CD4-positive, alpha-beta T cell treated with Interleukin-4 for 1 hour (primary cell): ENCODE results near the gene LMO7.

Experiments
- DNase-seq, 2 donors: peaks; one replicate each; pipeline ENCODE4 v3.0.0-alpha.2; 2020 to 2022

Gene LMO7

GRCh38 chr13:75811361-75811760 is 175.2 kb downstream of the LMO7 start:
- DNase-seq, result no peak

- no peak for DNase-seq
These were observed 175.7 kb downstream of the LMO7 start for GRCh38 chr13:75811841-75812240.

- DNase-seq, result no peak
These were observed 176.6 kb downstream of the LMO7 start for GRCh38 chr13:75812751-75813181.

GRCh38 chr13:75813323-75813722 is 177.2 kb downstream of the LMO7 start:
- DNase-seq, result no peak

GRCh38 chr13:75818179-75818967 is 182.2 kb downstream of the LMO7 start:
- no peak for DNase-seq

- DNase-seq, result no peak
These were observed 182.8 kb downstream of the LMO7 start for GRCh38 chr13:75818968-75819225.

GRCh38 chr13:75825161-75825560 is 189.0 kb downstream of the LMO7 start:
- DNase-seq, result no peak

GRCh38 chr13:75825594-75825993 is 189.5 kb downstream of the LMO7 start:
- no peak for DNase-seq

GRCh38 chr13:75826391-75826790 is 190.3 kb downstream of the LMO7 start:
- no peak for DNase-seq

- no peak for DNase-seq
These were observed 193.7 kb downstream of the LMO7 start for GRCh38 chr13:75829830-75830229.

GRCh38 chr13:75830842-75831241 is 194.7 kb downstream of the LMO7 start:
- no peak for DNase-seq

GRCh38 chr13:75831389-75831788 is 195.3 kb downstream of the LMO7 start:
- DNase-seq, result no peak

GRCh38 chr13:75832812-75833211 is 196.7 kb downstream of the LMO7 start:
- DNase-seq, result no peak

- DNase-seq, result no peak
These were observed 200.3 kb downstream of the LMO7 start for GRCh38 chr13:75836441-75836840.

- DNase-seq, result no peak
These were observed 202.4 kb downstream of the LMO7 start for GRCh38 chr13:75838366-75839005.

GRCh38 chr13:75839406-75839805 is 203.3 kb downstream of the LMO7 start:
- DNase-seq, result no peak

GRCh38 chr13:75841905-75842304 is 205.8 kb downstream of the LMO7 start:
- no peak for DNase-seq

GRCh38 chr13:75843074-75843473 is 206.9 kb downstream of the LMO7 start:
- no peak for DNase-seq

GRCh38 chr13:75843991-75844390 is 207.9 kb downstream of the LMO7 start:
- DNase-seq, result no peak

- DNase-seq, result no peak
These were observed 211.5 kb downstream of the LMO7 start for GRCh38 chr13:75847588-75847987.

GRCh38 chr13:75850916-75851315 is 214.8 kb downstream of the LMO7 start:
- DNase-seq, result no peak

- no peak for DNase-seq
These were observed 219.1 kb downstream of the LMO7 start for GRCh38 chr13:75855216-75855615.

- DNase-seq, result no peak
These were observed 219.7 kb downstream of the LMO7 start for GRCh38 chr13:75855847-75856246.

GRCh38 chr13:75857291-75857690 is 221.2 kb downstream of the LMO7 start:
- DNase-seq, result no peak

- DNase-seq, result no peak
These were observed 224.8 kb downstream of the LMO7 start for GRCh38 chr13:75860935-75861334.
